Measurements from ENCODE around the gene ARAF. TPM values are rescaled to one million over a fixed set of nuclear protein-coding genes. Genes with fewer than 3 reads are reported as not detected.

Gene ARAF
- polyA plus RNA-seq, 2 of the 4 experiments (the other 2 are of a cell fraction), result 37.9 to 49.0 TPM

- no peak for TF ChIP-seq REST (IDR thresholded peaks at IDR 0.05)
- no peak for TF ChIP-seq EHF (CRISPR knock-in tag; IDR thresholded peaks at IDR 0.05)
- TF ChIP-seq NPAS2 (CRISPR knock-in tag; IDR thresholded peaks at IDR 0.05; ENCODE audit: borderline replicate concordance), result no peak
- no peak for TF ChIP-seq E2F6 (IDR thresholded peaks at IDR 0.05; ENCODE audit: borderline replicate concordance, low read depth)
- peak; percentile 53 for TF ChIP-seq PHF8 (IDR thresholded peaks at IDR 0.05; ENCODE audit: borderline replicate concordance, low read depth)
- no peak for TF ChIP-seq FOSL2 (IDR thresholded peaks at IDR 0.05)
- TF ChIP-seq FOSL2 (CRISPR knock-in tag; IDR thresholded peaks at IDR 0.05), result peak; percentile 62
- no peak for TF ChIP-seq NFE2L2 (conservative IDR thresholded peaks at IDR 0.05; ENCODE audit: low read length)
- no peak for TF ChIP-seq GATA3 (IDR thresholded peaks at IDR 0.05; ENCODE audit: borderline replicate concordance)
These were observed 21.0 kb downstream of the ARAF start, which contains the start of gene TIMP1 (continued) for GRCh38 chrX:47581731-47582647.

GRCh38 chrX:47583240-47583861, 22.3 kb downstream of the ARAF start:
- Histone ChIP-seq H3K9me3 (no peaks in the 10 kb centered on the region), H3K4me2 (peak overlapping the region; percentile 78), H3K4me3 (no peak overlapping the region; the same call in 2 of the 3 replicates), H3K4me1 (peaks cover 17% of the 10 kb centered on the region; the same call in 2 of the 3 replicates), H3K27ac (peak overlapping the region in 1 of 2 experiments; percentile 97; a peak in 3 of 6 replicates)
- DNase-seq (ENCODE audit: low read depth in 1 of 2, low spot score in 1 of 2) (no peak), FAIRE-seq (no peak), ATAC-seq (no peak)
- POLR2A ChIA-PET, result interaction anchor here (2.4 kb wide), 1 partner anchor 27 kb away, joined by 11 read pairs; no protein-coding TSS in a partner anchor
- TF ChIP-seq ZFP36 (IDR thresholded peaks at IDR 0.05; ENCODE audit: borderline replicate concordance, partially characterized antibody), result no peak
- TF ChIP-seq FOXS1 (CRISPR knock-in tag; IDR thresholded peaks at IDR 0.05), result no peak
- TF ChIP-seq CTCF (IDR thresholded peaks at IDR 0.05), result no peak
- 85% methylated on average over 6 of the region's 8 CpGs for WGBS (ENCODE audit: missing lambda C conversion rate)
- CTCF ChIA-PET, result interaction anchor here (0.9 to 1.4 kb wide), 2 partner anchors 31 to 42 kb away, joined by 3 to 4 read pairs; no protein-coding TSS in a partner anchor

GRCh38 chrX:47584714-47585113, 23.7 kb downstream of the ARAF start:
- no peak overlapping the region for H3K27ac ChIP-seq
- H3K4me3 ChIP-seq, result no peak overlapping the region
- H3K4me2 ChIP-seq, result no peak overlapping the region
- WGBS (ENCODE audit: missing lambda C conversion rate), result 90% methylated on average over 6 of the region's 6 CpGs
- TF ChIP-seq NFE2L2 (conservative IDR thresholded peaks at IDR 0.05; ENCODE audit: low read length) (no peak), FOXS1 (CRISPR knock-in tag; IDR thresholded peaks at IDR 0.05) (no peak), TFCP2L1 (CRISPR knock-in tag; IDR thresholded peaks at IDR 0.05) (no peak)
- CTCF ChIA-PET, result no interaction called here
- H3K4me1 ChIP-seq, result peaks cover 10% of the 10 kb centered on the region; the same call in 2 of the 3 replicates
- ATAC-seq (no peak), DNase-seq (ENCODE audit: low read depth in 1 of 2, low spot score in 1 of 2) (no peak), FAIRE-seq (no peak)
- no peaks in the 10 kb centered on the region for H3K9me3 ChIP-seq
- POLR2A ChIA-PET, result no interaction called here

All from A549 (cell line).